Measurements from ENCODE around the gene TAOK2.
"Not testable (repeated sequence)": the region's sequence is repeated elsewhere in the genome, so short reads cannot be mapped to it uniquely, and the experiment has no call there.

The TAOK2 gene

GRCh38 chr16:30016555-30017276 lies 43.0 kb downstream of the TAOK2 start:
- no peak for DNase-seq (ENCODE audit: low read depth)
- H3K4me3 ChIP-seq (ENCODE audit: control insufficient read depth, low read depth, low read length), result no peak overlapping the region
- TF ChIP-seq CTCF (IDR thresholded peaks at IDR 0.05; ENCODE audit: control insufficient read depth, insufficient read depth, low read depth, low read length, missing control alignments), result no peak

GRCh38 chr16:30017277-30017656 lies 43.6 kb downstream of the TAOK2 start:
- no peak overlapping the region for H3K4me3 ChIP-seq (ENCODE audit: control insufficient read depth, low read depth, low read length)
- TF ChIP-seq CTCF (IDR thresholded peaks at IDR 0.05; ENCODE audit: control insufficient read depth, insufficient read depth, low read depth, low read length, missing control alignments), result no peak
- no peak for DNase-seq (ENCODE audit: low read depth)

- H3K4me3 ChIP-seq (ENCODE audit: control insufficient read depth, low read depth, low read length); DNase-seq (ENCODE audit: low read depth): not testable (repeated sequence)
These were observed 44.3 kb downstream of the TAOK2 start for GRCh38 chr16:30017937-30018336.

GRCh38 chr16:30018731-30019158 lies 45.1 kb downstream of the TAOK2 start:
- DNase-seq (ENCODE audit: low read depth), result no peak
- H3K4me3 ChIP-seq (ENCODE audit: control insufficient read depth, low read depth, low read length), result no peak overlapping the region
- no peak for TF ChIP-seq CTCF (IDR thresholded peaks at IDR 0.05; ENCODE audit: control insufficient read depth, insufficient read depth, low read depth, low read length, missing control alignments)

GRCh38 chr16:30022887-30023286 lies 49.2 kb downstream of the TAOK2 start, which contains the start of gene C16orf92:
C16orf92 (plus strand) TSS chr16:30023198; CDS start chr16:30023341, 143 bp downstream.
- no peak within 1 kb of the TSS for H3K4me3 ChIP-seq (ENCODE audit: control insufficient read depth, low read depth, low read length)
- TF ChIP-seq CTCF (IDR thresholded peaks at IDR 0.05; ENCODE audit: control insufficient read depth, insufficient read depth, low read depth, low read length, missing control alignments), result no peak
- DNase-seq (ENCODE audit: low read depth), result no peak

- H3K4me3 ChIP-seq (ENCODE audit: control insufficient read depth, low read depth, low read length), result no peak overlapping the region
- TF ChIP-seq CTCF (IDR thresholded peaks at IDR 0.05; ENCODE audit: control insufficient read depth, insufficient read depth, low read depth, low read length, missing control alignments), result no peak
- DNase-seq (ENCODE audit: low read depth), result no peak
These were observed 49.9 kb downstream of the TAOK2 start for GRCh38 chr16:30023586-30023985.

GRCh38 chr16:30024451-30024850 lies 50.8 kb downstream of the TAOK2 start:
- no peak for DNase-seq (ENCODE audit: low read depth)
- H3K4me3 ChIP-seq (ENCODE audit: control insufficient read depth, low read depth, low read length), result no peak overlapping the region
- TF ChIP-seq CTCF (IDR thresholded peaks at IDR 0.05; ENCODE audit: control insufficient read depth, insufficient read depth, low read depth, low read length, missing control alignments), result no peak

Measured in AG09309 (cell line).